ENCODE results near the gene MACROD1. TPM values are rescaled to one million over a fixed set of nuclear protein-coding genes. Genes with fewer than 3 reads are reported as not detected.

The MACROD1 gene
- total and polyA plus RNA-seq, 10 of the 15 experiments (the other 5 are each of a cell fraction or from before 2014, with no cell fraction given) = 1.2 to 22.7 (median 11.3) TPM; not detected in 1

DNA sequence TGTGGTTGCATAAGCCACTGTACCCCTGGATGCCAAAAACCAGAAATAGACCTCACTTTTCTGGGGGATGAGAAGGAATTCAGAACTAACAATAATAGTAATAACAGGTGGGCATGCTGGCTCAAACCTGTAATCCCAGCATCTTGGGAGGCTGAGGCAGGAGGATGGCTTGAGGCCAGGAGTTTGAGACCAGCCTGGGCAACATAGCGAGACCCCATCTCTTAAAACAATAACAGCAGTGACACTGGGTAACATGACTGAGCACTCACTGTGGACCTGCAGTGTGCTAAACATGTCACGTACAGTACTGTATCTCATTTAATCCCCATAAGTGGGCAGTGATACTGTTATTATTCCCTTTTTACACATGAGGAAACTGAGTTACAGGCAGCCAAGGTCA is 120.2 kb downstream of the MACROD1 start:
- no peak for ATAC-seq
- ChIA-PET POLR2A (no interaction called here), SMC1A (ENCODE audit: uncharacterized antibody, unreplicated experiment) (no interaction called here), RAD21 (ENCODE audit: unreplicated experiment) (no interaction called here), CTCF (interaction anchor here (1.4 kb wide), 1 partner anchor 8 kb away, joined by 3 read pairs; no protein-coding TSS in a partner anchor)
- no peaks in the 10 kb centered on the region for H3K27me3 ChIP-seq (replicated peaks in 1 of 2; ENCODE audit: control insufficient read depth in 2 of 2, insufficient read depth in 2 of 2, low read length in 1 of 2)
- no peaks in the 10 kb centered on the region for H3K4me1 ChIP-seq (ENCODE audit: control insufficient read depth, insufficient read depth, low read length)
- no peak overlapping the region for H3K4me2 ChIP-seq (ENCODE audit: control insufficient read depth, insufficient read depth)
- no peak overlapping the region for H3K9ac ChIP-seq (ENCODE audit: control insufficient read depth, insufficient read depth, low read length)
- in situ Hi-C loops (cut with MboI) = no loop called here
- H2AFZ ChIP-seq (ENCODE audit: control insufficient read depth, low read depth, low read length) = no peak overlapping the region
- TF ChIP-seq SP1 (IDR thresholded peaks at IDR 0.05; ENCODE audit: low read depth, low read length) (no peak), YY1 (IDR thresholded peaks at IDR 0.05; ENCODE audit: low read depth, low read length) (no peak), EED (IDR thresholded peaks at IDR 0.05; ENCODE audit: low read depth) (no peak), SUPT20H (IDR thresholded peaks at IDR 0.05; ENCODE audit: borderline replicate concordance, control insufficient read depth, low read depth, low read length) (no peak)
- TF ChIP-seq, protein P1, sequence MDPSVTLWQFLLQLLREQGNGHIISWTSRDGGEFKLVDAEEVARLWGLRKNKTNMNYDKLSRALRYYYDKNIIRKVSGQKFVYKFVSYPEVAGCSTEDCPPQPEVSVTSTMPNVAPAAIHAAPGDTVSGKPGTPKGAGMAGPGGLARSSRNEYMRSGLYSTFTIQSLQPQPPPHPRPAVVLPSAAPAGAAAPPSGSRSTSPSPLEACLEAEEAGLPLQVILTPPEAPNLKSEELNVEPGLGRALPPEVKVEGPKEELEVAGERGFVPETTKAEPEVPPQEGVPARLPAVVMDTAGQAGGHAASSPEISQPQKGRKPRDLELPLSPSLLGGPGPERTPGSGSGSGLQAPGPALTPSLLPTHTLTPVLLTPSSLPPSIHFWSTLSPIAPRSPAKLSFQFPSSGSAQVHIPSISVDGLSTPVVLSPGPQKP (IDR thresholded peaks at IDR 0.05; ENCODE audit: low read depth, low read length) = no peak
- TF ChIP-seq, protein P2, sequence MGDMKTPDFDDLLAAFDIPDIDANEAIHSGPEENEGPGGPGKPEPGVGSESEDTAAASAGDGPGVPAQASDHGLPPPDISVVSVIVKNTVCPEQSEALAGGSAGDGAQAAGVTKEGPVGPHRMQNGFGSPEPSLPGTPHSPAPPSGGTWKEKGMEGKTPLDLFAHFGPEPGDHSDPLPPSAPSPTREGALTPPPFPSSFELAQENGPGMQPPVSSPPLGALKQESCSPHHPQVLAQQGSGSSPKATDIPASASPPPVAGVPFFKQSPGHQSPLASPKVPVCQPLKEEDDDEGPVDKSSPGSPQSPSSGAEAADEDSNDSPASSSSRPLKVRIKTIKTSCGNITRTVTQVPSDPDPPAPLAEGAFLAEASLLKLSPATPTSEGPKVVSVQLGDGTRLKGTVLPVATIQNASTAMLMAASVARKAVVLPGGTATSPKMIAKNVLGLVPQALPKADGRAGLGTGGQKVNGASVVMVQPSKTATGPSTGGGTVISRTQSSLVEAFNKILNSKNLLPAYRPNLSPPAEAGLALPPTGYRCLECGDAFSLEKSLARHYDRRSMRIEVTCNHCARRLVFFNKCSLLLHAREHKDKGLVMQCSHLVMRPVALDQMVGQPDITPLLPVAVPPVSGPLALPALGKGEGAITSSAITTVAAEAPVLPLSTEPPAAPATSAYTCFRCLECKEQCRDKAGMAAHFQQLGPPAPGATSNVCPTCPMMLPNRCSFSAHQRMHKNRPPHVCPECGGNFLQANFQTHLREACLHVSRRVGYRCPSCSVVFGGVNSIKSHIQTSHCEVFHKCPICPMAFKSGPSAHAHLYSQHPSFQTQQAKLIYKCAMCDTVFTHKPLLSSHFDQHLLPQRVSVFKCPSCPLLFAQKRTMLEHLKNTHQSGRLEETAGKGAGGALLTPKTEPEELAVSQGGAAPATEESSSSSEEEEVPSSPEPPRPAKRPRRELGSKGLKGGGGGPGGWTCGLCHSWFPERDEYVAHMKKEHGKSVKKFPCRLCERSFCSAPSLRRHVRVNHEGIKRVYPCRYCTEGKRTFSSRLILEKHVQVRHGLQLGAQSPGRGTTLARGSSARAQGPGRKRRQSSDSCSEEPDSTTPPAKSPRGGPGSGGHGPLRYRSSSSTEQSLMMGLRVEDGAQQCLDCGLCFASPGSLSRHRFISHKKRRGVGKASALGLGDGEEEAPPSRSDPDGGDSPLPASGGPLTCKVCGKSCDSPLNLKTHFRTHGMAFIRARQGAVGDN (IDR thresholded peaks at IDR 0.05) = no peak
- TF ChIP-seq, protein P3, sequence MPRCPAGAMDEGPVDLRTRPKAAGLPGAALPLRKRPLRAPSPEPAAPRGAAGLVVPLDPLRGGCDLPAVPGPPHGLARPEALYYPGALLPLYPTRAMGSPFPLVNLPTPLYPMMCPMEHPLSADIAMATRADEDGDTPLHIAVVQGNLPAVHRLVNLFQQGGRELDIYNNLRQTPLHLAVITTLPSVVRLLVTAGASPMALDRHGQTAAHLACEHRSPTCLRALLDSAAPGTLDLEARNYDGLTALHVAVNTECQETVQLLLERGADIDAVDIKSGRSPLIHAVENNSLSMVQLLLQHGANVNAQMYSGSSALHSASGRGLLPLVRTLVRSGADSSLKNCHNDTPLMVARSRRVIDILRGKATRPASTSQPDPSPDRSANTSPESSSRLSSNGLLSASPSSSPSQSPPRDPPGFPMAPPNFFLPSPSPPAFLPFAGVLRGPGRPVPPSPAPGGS (IDR thresholded peaks at IDR 0.05; ENCODE audit: borderline replicate concordance, insufficient read depth, low read depth, low read length, poor library complexity, severe bottlenecking) = no peak
- no peaks in the 10 kb centered on the region for H3K79me2 ChIP-seq (ENCODE audit: control insufficient read depth, insufficient read depth, low read length)
- H3K36me3 ChIP-seq (ENCODE audit: control insufficient read depth in 2 of 2, insufficient read depth in 2 of 2, low read length in 1 of 2) = no peaks in the 10 kb centered on the region
- H3K27ac ChIP-seq (ENCODE audit: control insufficient read depth, insufficient read depth) = no peak overlapping the region
- no peak for DNase-seq (ENCODE audit: low read depth, low spot score)
- no peaks in the 10 kb centered on the region for H3K9me3 ChIP-seq (replicated peaks; ENCODE audit: control insufficient read depth, insufficient read depth, low read length)
- no peak overlapping the region for H3K4me3 ChIP-seq
- no peaks in the 10 kb centered on the region for H4K20me1 ChIP-seq (ENCODE audit: control insufficient read depth, insufficient read depth)
- BruUV-seq (replicated peaks) = no TSS peak
- 70% methylated on average over 2 of the region's 2 CpGs for WGBS (ENCODE audit: insufficient coverage, insufficient replicate concordance, low lambda C conversion rate, missing lambda C conversion rate)
- intact Hi-C loops (cut with micrococcal nuclease; ENCODE audit: unreplicated experiment) = no loop called here
- no peak for FAIRE-seq

All from GM12878 (cell line).